Erythroblast (primary cell): ENCODE measurements around the gene OPCML.

Experiments used
- GATA1 ChIP-seq: IDR thresholded peaks from 2 replicates; pipeline ENCODE4 v1.6.1; 2011; ENCODE audit warnings: low read depth, mild to moderate bottlenecking, control low read depth, low read length, moderate library complexity
- POLR2A ChIP-seq: IDR thresholded peaks from 2 replicates; pipeline ENCODE4 v1.6.1; 2011; ENCODE audit warnings: mild to moderate bottlenecking, low read length

DNA sequence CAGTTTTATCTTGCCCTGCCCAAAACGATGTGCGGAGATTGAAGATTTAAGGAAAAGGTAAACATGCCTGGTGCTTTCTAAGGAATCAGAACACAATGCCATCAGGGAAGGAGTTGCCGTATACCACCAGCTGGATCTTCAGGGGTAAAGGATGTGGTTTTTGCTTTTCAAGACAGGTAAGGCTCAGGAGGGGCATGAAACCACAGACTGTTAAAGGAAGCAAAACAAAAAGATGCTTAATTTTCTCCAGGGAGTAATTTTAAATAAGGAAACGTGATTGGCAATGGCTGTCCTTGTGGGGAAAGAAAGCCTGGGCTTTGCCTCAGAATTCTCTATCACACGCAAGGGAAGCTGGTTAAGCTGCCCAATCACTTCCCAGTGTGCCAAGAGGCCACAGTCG is 655.6 kb downstream of the OPCML start:
- TF ChIP-seq POLR2A (no peak), GATA1 (no peak)
